ENCODE data around the gene SLC12A9.
A peak's percentile ranks its signal among the peaks of the same experiment; 100 is the strongest.
"Not testable (repeated sequence)": the region's sequence is repeated elsewhere in the genome, so short reads cannot be mapped to it uniquely, and the experiment has no call there.

SLC12A9 gene

GRCh38 chr7:100892364-100893317, 40.1 kb downstream of the SLC12A9 start:
- in situ Hi-C loops (cut with MboI; ENCODE audit: low pct_unique_long_range_greater_than_20kb, low sequenced_read_pairs), result no loop called here
- DNase-seq, result no peak

GRCh38 chr7:100893318-100893895, 40.9 kb downstream of the SLC12A9 start:
- DNase-seq, result no peak
- in situ Hi-C loops (cut with MboI; ENCODE audit: low pct_unique_long_range_greater_than_20kb, low sequenced_read_pairs), result no loop called here

GRCh38 chr7:100893910-100894721, 41.6 kb downstream of the SLC12A9 start:
- no peak for DNase-seq
- in situ Hi-C loops (cut with MboI; ENCODE audit: low pct_unique_long_range_greater_than_20kb, low sequenced_read_pairs), result no loop called here

- in situ Hi-C loops (cut with MboI; ENCODE audit: low pct_unique_long_range_greater_than_20kb, low sequenced_read_pairs), result no loop called here
- peak; percentile 66 for DNase-seq
Measured at GRCh38 chr7:100894860-100895700, 42.6 kb downstream of the SLC12A9 start.

- in situ Hi-C loops (cut with MboI; ENCODE audit: low pct_unique_long_range_greater_than_20kb, low sequenced_read_pairs), result no loop called here
- peak; percentile 24 for DNase-seq
Measured at GRCh38 chr7:100895701-100895955, 43.1 kb downstream of the SLC12A9 start, which contains the start of gene ACHE. Gene ACHE (minus strand): TSS chr7:100895888. CDS start chr7:100894232, 1,656 bp downstream.

- in situ Hi-C loops (cut with MboI; ENCODE audit: low pct_unique_long_range_greater_than_20kb, low sequenced_read_pairs), result no loop called here
- peak; percentile 67 for DNase-seq
Measured at GRCh38 chr7:100895956-100896731, 43.6 kb downstream of the SLC12A9 start.

- in situ Hi-C loops (cut with MboI; ENCODE audit: low pct_unique_long_range_greater_than_20kb, low sequenced_read_pairs), result no loop called here
- peak; percentile 58 for DNase-seq
Measured at GRCh38 chr7:100896732-100897608, 44.5 kb downstream of the SLC12A9 start.

- no peak for DNase-seq
- in situ Hi-C loops (cut with MboI; ENCODE audit: low pct_unique_long_range_greater_than_20kb, low sequenced_read_pairs), result no loop called here
Measured at GRCh38 chr7:100897772-100898454, 45.4 kb downstream of the SLC12A9 start.

GRCh38 chr7:100899432-100899831, 46.9 kb downstream of the SLC12A9 start:
- in situ Hi-C loops (cut with MboI; ENCODE audit: low pct_unique_long_range_greater_than_20kb, low sequenced_read_pairs), result no loop called here

GRCh38 chr7:100900978-100901377, 48.5 kb downstream of the SLC12A9 start:
- in situ Hi-C loops (cut with MboI; ENCODE audit: low pct_unique_long_range_greater_than_20kb, low sequenced_read_pairs), result no loop called here
- DNase-seq, result no peak

More at GRCh38 chr7:100899432-100899831, 46.9 kb downstream of the SLC12A9 start:
- DNase-seq, result no peak

GRCh38 chr7:100901921-100902332, 49.4 kb downstream of the SLC12A9 start:
- in situ Hi-C loops (cut with MboI; ENCODE audit: low pct_unique_long_range_greater_than_20kb, low sequenced_read_pairs), result no loop called here
- no peak for DNase-seq

GRCh38 chr7:100902638-100903037, 50.1 kb downstream of the SLC12A9 start:
- in situ Hi-C loops (cut with MboI; ENCODE audit: low pct_unique_long_range_greater_than_20kb, low sequenced_read_pairs), result no loop called here
- DNase-seq, result no peak

GRCh38 chr7:100908512-100908911, 56.0 kb downstream of the SLC12A9 start:
- in situ Hi-C loops (cut with MboI; ENCODE audit: low pct_unique_long_range_greater_than_20kb, low sequenced_read_pairs), result no loop called here
- DNase-seq, result no peak

- peak; percentile 85 for DNase-seq
- in situ Hi-C loops (cut with MboI; ENCODE audit: low pct_unique_long_range_greater_than_20kb, low sequenced_read_pairs), result not testable (repeated sequence)
Measured at GRCh38 chr7:100910443-100910842, 57.9 kb downstream of the SLC12A9 start.

GRCh38 chr7:100911484-100911883, 59.0 kb downstream of the SLC12A9 start:
- no peak for DNase-seq
- in situ Hi-C loops (cut with MboI; ENCODE audit: low pct_unique_long_range_greater_than_20kb, low sequenced_read_pairs), result no loop called here

GRCh38 chr7:100914208-100914878, 61.8 kb downstream of the SLC12A9 start:
- in situ Hi-C loops (cut with MboI; ENCODE audit: low pct_unique_long_range_greater_than_20kb, low sequenced_read_pairs), result no loop called here
- DNase-seq, result no peak

All from KBM-7 (cell line).